ENCODE measurements around the gene KIF3A. TPM values are rescaled to one million over a fixed set of nuclear protein-coding genes. Genes with fewer than 3 reads are reported as not detected.

KIF3A gene
- total RNA-seq, 1 donor from 2014 or later: 27.6 TPM

- peaks cover 28% of the 10 kb centered on the region for H3K27me3 Mint-ChIP-seq (ENCODE audit: insufficient read depth, low read depth)
These were observed 4.8 kb upstream of the KIF3A start for GRCh38 chr5:132742158-132742557.

GRCh38 chr5:132739232-132739631 lies 1.9 kb upstream of the KIF3A start:
- H3K4me2 ChIP-seq: no peak overlapping the region
- Mint-ChIP-seq H3K36me3 (no peaks in the 10 kb centered on the region), H3K27me3 (ENCODE audit: insufficient read depth, low read depth) (peaks cover 10% of the 10 kb centered on the region), H3K4me1 (peaks cover 23% of the 10 kb centered on the region), H3K4me3 (no peak overlapping the region), H3K27ac (no peak overlapping the region), H3K9me3 (peaks cover 3% of the 10 kb centered on the region)
- no peaks in the 10 kb centered on the region for H3K9me3 ChIP-seq (ENCODE audit: low read depth)
- no peak overlapping the region for H3K9ac ChIP-seq
- H3K36me3 ChIP-seq: no peaks in the 10 kb centered on the region
- peaks cover 31% of the 10 kb centered on the region for H3K27me3 ChIP-seq
- H3K4me3 ChIP-seq: no peak overlapping the region
- H3F3A ChIP-seq (ENCODE audit: low read depth): peaks cover 6% of the 10 kb centered on the region
- no peak overlapping the region for H2AFZ ChIP-seq (replicated peaks)
- DNase-seq (ENCODE audit: low spot score): no peak
- H3K27ac ChIP-seq: no peak overlapping the region
- H3K79me2 ChIP-seq (ENCODE audit: low read depth): peaks cover 21% of the 10 kb centered on the region
- H4K20me1 ChIP-seq (ENCODE audit: low read depth): peaks cover 19% of the 10 kb centered on the region
- TF ChIP-seq CTCF (IDR thresholded peaks at IDR 0.05) (no peak), EZH2 (IDR thresholded peaks at IDR 0.05) (no peak), EZH2phosphoT487 (IDR thresholded peaks at IDR 0.05) (no peak)
- no peaks in the 10 kb centered on the region for H3K4me1 ChIP-seq

More at GRCh38 chr5:132742158-132742557, 4.8 kb upstream of the KIF3A start:
- Histone ChIP-seq H3K9me3 (ENCODE audit: low read depth) (no peaks in the 10 kb centered on the region), H3K4me2 (no peak overlapping the region), H3K4me3 (no peak overlapping the region), H3K36me3 (no peaks in the 10 kb centered on the region), H3K27ac (no peak overlapping the region), H3K27me3 (peaks cover 60% of the 10 kb centered on the region), H3K4me1 (no peaks in the 10 kb centered on the region), H3K79me2 (ENCODE audit: low read depth) (no peaks in the 10 kb centered on the region), H3F3A (ENCODE audit: low read depth) (peaks cover 11% of the 10 kb centered on the region), H3K9ac (no peak overlapping the region), H4K20me1 (ENCODE audit: low read depth) (no peaks in the 10 kb centered on the region), H2AFZ (replicated peaks) (no peak overlapping the region)
- peaks cover 2% of the 10 kb centered on the region for H3K36me3 Mint-ChIP-seq
- TF ChIP-seq CTCF (IDR thresholded peaks at IDR 0.05) (no peak), EZH2phosphoT487 (IDR thresholded peaks at IDR 0.05) (no peak), EZH2 (IDR thresholded peaks at IDR 0.05) (no peak)
- H3K9me3 Mint-ChIP-seq: peaks cover 3% of the 10 kb centered on the region
- peaks cover 13% of the 10 kb centered on the region for H3K4me1 Mint-ChIP-seq
- H3K27ac Mint-ChIP-seq: no peak overlapping the region
- no peak overlapping the region for H3K4me3 Mint-ChIP-seq
- DNase-seq (ENCODE audit: low spot score): no peak

DNA sequence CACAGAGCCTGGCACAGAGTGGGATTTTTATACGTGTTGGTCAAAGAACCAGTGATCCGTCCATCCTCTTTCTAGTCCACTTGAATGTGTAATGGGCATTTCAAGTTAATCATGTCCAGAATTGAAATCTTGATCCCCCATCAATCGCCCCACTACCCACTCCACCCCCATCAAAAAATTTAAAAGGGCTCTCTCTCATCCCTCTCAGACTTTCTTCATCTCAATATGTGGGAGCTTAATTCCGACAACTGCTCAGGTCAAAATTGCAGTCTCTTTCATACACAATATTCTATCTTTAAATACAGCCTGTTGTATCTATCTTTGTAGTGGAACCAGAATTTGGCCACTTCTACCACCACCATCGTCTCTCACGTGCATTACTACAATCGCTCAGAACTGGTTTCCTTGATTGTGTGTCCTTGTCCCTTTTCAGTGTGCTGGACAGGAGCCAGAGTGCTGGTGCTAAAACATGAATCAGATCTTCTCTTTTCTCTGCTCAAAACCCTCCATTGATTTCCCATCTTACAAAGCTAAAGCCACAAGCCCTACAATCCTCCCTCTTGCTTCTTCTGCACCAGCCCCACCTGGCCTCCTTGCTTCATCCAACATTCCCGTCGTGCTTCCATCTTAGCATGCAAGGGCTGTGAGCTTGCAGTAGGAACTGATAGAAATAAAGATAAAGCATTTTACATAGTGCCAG lies 786 bp upstream of the KIF3A start:
- Mint-ChIP-seq H3K4me1 (peaks cover 23% of the 10 kb centered on the region), H3K9me3 (peaks cover 2% of the 10 kb centered on the region), H3K36me3 (no peaks in the 10 kb centered on the region), H3K27me3 (ENCODE audit: insufficient read depth, low read depth) (peaks cover 10% of the 10 kb centered on the region), H3K4me3 (peak overlapping the region; percentile 91), H3K27ac (no peak overlapping the region)
- Histone ChIP-seq H3F3A (ENCODE audit: low read depth) (peaks cover 6% of the 10 kb centered on the region), H3K79me2 (ENCODE audit: low read depth) (peaks cover 21% of the 10 kb centered on the region), H3K36me3 (no peaks in the 10 kb centered on the region), H3K27me3 (peaks cover 22% of the 10 kb centered on the region), H4K20me1 (ENCODE audit: low read depth) (peaks cover 19% of the 10 kb centered on the region), H3K4me3 (peak overlapping the region; percentile 88), H3K9ac (no peak overlapping the region), H3K4me1 (no peaks in the 10 kb centered on the region), H3K27ac (no peak overlapping the region), H3K4me2 (peak overlapping the region; percentile 89), H2AFZ (replicated peaks) (peak overlapping the region; percentile 84), H3K9me3 (ENCODE audit: low read depth) (no peaks in the 10 kb centered on the region)
- TF ChIP-seq CTCF (IDR thresholded peaks at IDR 0.05) (no peak), EZH2 (IDR thresholded peaks at IDR 0.05) (no peak), EZH2phosphoT487 (IDR thresholded peaks at IDR 0.05) (no peak)
- no peak for DNase-seq (ENCODE audit: low spot score)
